HG03520 (cell line): ENCODE results near the gene IRGQ.
"Not testable (repeated sequence)": the region's sequence is repeated elsewhere in the genome, so short reads cannot be mapped to it uniquely, and the experiment has no call there.

Experiments
- ATAC-seq: cut with Tn5 transposase; IDR thresholded peaks from one replicate; pipeline ENCODE4 v1.9.1; 2021; ENCODE audit warnings: mild to moderate bottlenecking, moderate library complexity; ENCODE audit not compliant: unreplicated experiment

IRGQ gene

DNA sequence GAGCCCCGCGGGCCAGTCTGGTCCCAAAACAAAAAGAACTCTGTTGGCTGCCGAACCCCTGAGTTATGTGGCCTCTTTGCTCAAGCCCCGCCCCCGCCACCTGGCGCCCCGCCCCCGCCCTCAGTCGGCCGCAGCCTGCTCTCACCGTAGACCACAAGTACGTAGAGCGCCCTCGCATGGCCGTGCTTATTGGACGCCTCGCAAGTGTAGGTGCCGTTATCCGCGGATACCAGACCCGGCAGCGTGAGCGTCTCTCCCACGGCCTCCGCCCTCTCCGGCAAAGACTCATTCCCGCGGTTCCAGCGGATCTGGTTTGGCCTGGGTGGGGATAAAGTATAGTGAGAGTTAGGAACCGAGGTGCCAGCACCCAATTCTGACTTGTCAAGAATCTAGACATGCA lies 29.0 kb upstream of the IRGQ start:
- ATAC-seq = no peak

DNA sequence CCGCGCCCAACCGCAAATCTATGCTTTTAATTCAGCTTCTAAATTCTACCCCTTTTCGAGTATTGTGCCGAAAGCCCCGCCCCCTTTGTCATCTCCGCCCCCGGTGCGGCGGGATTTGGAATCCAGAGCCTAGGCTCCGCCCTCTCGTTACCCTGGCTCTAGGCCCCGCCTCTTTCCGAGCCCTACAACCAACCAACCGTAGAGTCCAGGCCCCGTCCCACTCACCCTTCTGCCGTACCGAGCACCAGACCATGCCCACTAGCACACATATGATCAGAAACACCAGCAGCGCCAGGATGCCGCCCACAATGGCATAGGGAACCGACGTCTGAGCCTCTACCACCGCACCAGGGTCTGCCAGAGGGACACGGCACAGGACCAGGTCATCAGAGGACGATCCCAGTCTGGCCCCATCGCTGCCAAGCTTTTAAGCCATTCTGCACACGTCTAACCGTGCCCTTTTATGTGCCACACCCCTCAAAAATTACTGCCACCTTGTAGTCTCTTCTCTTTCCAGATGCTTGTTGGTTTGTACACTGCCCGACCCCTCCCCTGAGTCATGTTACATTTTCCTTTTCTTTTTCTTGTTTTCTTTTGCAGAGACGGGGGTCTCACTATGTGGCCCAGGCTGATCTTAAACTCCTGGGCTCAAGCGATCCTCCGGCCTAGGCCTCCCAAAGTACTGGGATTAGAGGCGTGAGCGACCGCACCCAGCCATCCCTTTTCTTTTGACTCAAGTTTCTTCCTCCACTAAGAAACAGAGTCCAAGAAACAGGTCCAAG lies 28.1 kb upstream of the IRGQ start:
- no peak for ATAC-seq

DNA sequence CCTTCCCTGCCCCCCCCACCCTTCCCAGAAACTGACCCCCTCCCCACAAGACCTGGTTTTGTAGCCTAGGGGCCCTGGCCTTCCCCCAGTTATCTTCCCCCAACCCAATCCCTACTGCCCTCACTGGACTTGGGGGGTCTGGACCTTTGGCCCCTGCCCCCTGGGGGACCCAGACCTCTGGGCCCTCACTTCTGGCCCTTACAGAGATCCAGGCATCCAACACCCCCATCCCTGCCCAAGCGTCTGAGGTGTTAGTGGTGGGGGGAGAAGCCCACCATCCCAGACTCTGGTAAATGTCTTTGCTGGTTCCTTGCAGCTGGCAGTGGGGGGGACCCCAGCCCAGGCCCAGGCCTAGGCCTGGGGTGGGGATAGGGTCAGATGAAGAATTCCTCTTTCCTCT lies 27.0 kb upstream of the IRGQ start:
- no peak for ATAC-seq

DNA sequence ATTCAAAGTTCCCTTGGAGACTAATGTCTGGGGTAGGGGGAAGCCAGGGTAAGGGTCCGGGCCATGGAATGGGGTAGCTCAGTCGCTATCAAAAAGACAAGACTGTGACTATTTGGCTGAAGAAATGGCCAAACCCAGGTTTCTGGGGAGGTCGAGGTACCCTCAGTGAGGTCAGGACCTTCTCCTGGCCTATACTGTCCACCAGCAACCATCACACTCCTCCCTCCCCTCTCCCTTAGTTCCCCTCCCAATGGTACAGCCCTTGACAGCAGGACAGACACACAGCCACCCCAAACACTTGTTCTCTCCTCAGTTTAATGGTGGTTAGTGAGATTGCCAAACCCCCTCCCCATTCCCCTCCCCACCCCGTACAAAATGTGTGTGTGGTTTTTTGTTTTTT lies 26.1 kb upstream of the IRGQ start:
- ATAC-seq = no peak

DNA sequence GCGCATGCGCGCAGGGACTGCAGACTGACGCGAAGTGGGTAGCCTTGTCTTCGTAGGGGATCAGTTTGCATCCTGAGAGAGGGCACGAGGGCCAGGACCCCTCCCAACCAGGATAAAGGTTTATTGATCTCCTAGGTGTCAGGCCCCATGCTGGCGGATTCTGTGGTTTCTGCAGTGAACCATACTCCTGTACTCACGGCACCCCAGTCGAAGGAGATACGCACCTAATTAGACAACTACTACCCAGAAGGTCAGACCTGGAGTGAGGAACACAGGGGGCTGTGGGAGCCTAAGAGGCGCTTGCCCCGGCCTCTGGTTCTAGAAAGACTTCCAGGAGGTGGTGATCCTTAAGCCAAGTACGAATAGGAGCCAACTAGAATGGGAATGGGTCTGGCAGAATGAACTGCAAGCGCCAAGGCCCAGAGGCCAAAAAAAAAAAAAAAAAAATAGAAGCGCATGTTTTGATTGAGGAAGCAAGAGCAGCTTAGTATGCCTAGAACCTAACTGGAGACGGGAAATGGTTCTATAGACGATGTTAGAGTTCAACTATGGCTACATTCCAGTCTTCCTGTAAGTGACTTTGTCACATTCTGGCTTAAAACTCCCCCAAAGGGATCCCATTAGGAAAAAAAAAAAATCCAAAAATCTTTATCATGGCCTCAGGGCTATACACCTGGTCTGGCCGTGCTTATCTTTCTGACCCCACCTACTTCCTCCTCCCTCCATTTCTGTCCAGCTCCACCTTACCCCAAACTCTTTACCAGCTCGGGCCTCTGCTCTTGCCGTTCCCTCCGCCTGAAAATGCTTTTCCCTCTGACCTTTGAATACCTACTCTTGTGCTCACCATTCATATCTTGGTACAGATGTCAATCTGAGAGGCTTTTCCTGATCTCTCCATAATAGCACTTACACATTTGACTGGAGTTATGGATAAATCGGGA lies 24.4 kb upstream of the IRGQ start:
- ATAC-seq = no peak

DNA sequence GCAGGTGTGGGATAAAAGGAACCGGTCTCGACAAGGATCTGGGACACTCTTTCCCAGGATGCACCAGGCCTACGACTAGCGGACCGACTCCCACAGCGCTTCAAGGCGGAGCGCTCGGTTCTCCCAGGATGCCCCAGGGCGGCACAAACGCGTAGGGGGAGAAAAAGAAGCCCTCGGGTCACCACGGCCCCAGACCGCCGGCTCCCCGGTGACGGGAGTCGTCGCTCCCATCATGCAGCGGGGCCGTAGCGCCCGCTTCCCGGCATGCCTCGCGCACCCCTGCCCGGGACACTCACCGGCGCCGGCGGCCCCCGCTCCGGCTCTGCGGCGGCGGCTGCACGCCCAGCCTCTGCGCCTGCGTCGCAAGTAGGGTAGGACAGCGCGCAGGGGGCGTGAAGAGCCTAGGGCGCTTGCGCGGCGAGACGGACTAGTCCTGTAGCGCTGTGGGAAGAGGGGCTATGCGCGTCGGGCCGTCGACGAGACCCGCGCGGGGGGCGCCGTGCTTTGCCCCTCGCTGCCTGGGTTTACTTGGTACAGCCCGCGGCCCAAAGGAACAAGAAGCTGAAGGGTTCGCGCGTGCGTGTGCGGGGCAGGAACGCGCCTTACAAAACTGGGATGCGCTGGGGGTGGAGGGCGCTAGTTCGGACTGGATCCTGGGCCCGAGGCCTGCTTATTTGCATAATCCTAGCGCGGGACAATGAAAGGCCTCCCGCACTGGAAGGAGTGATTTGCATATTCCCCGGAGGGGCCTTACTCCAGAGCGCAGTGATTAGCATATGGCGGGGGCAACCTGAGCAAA lies 23.5 kb upstream of the IRGQ start, which contains the start of gene ZNF428:
Gene ZNF428, minus strand, starts transcription at position 368 of the 799 bp plus-strand sequence. CDS start 5,325 bp downstream, outside the sequence.
- peak; percentile 63 for ATAC-seq

DNA sequence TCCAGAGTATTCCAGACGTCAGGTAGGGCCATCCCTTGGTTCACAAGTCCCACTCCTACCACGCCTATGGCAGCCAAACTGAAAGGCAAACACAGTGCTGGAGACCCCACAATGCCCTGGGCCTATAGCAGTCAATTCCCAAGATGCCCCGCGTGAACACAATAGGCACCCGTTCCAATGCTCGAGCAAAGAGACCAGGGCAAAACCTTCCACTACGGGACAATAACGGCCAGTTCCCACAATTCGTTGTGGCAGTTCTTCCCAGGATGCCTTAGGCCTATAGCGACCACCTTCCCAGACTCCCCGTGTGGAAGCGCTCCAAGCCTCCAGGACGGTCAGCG lies 23.0 kb upstream of the IRGQ start:
- peak; percentile 16 for ATAC-seq

DNA sequence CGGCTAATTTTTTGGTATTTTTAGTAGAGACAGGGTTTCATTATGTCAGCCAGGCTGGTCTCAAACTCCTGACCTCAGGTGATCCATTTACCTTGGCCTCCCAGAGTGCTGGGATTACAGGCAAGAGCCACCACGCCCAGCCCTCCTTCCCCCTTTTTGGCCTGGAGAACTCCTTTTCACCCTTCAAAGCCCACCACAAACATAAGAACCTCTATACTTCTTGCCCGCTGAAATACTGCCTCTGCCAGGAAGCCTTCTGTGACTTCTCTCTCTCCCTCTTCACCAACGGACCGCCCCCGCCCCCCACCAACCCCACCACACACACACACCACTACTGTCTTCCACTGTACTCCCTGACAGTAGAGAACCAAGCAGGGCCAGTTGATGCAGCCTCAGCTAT lies 21.0 kb upstream of the IRGQ start:
- ATAC-seq = no peak

DNA sequence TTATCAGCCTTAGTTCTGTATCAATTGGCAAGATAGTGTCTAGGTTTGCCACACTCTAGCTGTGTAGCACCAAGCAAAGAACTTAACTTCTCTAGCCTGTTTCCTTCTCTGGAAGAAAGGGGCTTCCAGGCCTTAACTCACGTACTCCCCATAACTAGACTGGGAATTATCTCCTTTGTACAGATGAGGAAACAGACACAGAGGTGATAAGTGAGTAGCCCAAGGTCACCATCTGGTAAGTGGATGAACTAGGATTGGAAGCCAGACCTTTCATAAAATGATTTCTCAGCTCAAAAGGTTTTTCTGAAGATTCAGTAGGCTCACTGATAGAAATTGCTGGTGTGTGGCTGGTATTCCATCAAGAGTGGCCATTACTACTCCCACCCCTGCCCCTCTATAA lies 20.4 kb upstream of the IRGQ start:
- ATAC-seq = no peak

DNA sequence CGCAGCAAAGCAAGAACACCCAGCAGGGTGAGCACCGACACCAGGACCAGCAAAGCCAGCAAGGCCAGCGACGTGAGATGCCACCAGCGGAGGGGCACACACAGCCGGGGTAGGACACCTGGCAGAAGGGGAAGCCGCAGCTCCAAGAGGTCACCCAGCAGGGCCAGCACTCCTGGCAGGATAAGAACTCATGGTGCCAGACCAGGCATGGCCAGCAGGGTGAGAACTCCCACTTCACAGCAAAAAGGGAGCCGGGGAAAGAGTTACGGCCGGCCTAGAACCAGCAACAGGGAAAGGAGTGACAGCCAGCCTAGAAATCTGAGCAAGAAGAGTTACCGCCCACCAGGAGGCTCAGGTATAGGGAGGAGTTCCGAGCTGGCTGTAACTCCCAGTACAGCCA lies 16.4 kb upstream of the IRGQ start:
- no peak for ATAC-seq

DNA sequence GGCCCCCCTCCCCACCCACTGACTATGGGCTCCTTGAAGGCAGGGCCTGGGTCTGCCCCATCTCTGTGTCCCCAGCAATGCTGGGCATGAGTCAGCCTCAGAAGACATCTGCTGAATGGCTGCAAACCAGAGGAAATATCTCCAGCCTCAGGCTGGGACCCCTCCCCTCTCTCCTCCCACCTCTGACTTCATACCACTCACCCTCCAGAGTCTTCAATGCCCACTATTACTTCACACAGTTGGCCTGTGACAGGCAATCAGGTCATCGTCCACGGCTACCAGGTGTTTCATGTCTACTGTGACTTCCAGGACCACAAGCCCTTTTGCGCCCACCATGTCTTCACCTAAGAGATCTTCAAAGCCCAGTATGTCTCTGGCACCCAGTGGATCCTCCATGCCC lies 15.9 kb upstream of the IRGQ start, which contains the start of gene SRRM5:
Gene SRRM5, plus strand, starts transcription at position 301 of the 400 bp plus-strand sequence. Its CDS starts 34 bp downstream, at position 335.
- ATAC-seq = no peak

DNA sequence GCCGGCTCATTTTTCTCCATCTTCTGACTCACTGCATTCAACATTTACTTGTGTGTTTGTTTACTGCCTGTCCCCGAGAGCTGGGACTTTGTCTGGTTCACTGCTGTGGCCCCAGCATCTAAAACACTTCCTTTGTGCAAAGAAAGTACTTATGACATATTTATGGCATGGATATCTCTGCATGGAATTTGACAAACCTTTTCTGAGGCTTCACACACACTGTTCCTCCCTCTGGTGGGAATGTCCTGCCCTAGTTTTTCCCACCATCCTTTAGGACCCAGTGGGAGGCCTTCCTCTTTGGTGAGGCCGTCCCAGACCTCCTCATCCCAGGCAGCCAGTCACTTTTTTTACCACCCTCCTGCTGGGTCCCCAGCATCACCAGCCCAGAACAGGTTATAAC lies 14.6 kb upstream of the IRGQ start:
- ATAC-seq = no peak

DNA sequence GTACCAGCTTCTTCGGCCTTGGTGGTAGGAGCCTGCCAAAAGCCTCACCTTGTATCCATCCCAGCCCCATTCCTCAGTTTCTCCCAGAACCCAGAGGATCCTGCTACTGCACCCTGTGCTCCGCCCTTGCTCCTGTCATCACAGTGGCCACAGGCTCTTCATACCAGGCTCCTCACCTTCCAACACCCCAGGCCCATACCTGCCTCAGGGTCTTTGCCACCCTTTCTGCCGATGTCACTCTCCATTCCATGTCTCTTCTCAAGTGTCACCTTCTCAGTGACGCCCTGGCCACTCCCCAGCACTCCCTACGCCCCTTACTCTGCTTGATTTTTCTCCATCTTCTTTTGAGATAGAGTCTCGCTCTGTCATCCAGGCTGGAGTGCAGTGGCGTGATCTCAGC lies 13.9 kb upstream of the IRGQ start:
- no peak for ATAC-seq

DNA sequence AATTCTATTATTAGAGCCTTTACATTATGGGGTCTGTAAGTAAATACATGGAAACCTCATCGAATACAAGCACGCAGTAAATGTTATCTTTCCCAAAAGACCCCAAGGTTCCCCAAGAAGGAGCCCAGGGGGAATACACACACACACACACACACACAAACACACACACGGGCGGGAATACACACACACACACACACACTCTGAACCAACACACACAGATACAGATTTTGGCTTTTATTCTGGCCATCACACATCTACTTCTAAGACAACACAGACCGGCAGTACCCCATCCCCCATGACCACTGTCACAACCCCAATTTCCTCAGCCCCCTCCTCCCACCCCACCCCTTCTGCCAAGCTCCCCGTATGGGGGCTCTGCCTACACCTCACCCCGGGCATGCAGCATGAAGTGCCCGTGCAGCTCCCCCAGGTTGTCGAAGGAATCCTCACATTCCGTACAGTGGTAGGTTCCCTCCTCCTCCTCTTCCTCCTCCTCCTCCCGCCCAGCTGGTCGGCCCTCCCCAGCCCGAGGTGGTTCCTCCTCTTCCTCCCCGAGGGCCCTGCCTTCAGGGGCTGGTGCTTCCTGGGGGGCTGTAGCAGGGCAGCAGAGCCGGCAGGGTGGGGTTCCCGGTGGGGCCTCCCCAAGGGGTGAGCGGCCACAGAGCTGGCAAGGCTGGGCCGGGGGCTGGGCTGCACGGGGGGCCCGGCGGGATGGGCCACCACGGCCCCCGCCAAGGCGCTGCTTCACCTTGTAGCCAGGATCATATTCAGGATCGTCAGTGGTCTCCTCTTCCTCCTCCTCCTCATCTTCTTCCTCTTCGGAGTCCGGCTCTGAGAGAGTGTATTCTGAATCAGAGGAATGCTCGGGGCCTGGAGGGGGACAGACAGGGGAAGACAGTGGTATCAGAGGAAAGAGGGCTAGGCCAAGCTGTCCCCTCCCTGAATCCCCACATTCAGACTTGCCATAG lies 11.6 kb upstream of the IRGQ start:
- no peak for ATAC-seq

DNA sequence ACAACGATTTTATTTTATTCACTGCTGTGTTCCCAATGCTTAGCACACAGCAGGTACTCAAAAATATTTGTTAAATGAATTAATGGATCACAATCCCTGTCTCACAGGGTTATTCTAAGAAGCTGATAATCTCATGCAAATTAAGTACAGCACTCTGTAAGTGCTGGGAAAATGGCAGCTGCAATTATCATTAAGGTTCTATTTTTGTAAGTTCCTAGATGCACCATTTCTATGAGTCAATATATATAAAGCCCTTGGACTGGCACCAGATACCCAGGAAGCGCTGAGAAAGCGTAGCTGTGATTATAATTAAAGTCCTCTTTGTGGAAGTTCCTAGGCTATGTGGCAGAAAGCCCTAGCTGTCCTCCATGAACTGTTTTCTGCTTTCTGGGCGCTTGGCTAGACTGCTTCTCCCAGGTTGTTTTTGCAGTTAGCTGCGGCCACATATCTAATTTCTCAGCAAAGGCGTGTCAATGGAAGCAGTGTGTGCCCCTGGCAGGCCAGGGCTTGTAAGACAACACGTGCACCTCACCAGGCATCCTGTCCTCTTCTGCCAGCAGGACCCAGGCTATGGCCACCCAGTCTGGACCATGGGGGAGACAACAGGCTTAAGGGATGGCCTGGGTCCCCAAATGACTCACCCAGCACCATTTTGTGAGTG lies 10.8 kb upstream of the IRGQ start:
- no peak for ATAC-seq

DNA sequence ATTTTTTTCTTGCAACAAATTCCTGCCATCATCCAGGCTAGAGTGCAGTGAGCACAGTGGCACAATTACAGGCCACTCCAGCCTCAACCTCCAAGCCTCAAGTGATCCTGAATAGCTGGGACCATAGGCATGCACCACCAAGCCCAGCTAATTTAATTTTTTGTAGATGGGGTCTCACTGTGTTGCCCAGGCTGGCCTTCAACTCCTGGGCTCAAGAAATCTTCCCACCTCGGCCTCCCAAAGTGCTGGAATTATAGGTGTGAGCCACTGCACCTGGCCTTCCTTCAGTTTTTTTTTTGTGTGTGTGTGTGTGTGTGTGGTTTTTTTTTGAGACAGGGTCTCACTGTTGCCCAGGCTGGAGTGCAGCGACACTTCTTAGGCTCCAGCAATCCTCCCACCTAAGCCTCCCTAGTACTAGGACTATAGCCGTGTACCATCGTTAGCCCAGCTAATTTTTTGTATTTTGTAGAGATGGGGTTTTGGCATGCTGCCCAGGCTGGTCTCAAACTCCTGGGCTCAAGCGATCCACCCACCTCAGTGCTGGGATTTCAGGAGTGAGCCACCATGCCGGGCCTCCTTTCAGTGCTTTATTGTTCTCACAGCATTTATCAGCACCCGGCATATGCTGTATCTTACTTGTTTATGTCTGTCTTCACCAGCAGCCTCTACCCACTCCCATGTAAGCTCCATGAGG lies 10.1 kb upstream of the IRGQ start:
- ATAC-seq = no peak

DNA sequence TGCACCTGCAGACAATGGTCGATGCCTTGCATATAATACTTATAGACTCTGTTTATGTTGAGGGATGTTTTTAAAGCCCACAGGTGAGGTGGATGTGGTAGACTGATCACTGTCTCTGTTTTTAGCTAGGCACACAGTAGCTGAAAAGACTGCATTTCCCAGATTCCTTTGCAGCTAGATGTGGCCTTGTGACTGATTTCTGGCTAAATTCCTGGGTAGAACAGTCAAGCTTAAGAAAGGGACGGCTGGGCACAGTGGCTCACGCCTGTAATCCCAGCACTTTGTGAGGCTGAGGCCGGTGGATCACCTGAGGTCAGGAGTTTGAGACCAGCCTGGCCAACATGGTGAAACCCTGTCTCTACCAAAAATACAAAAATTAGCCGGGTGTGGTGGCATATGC lies 4.4 kb upstream of the IRGQ start:
- ATAC-seq = not testable (repeated sequence)

DNA sequence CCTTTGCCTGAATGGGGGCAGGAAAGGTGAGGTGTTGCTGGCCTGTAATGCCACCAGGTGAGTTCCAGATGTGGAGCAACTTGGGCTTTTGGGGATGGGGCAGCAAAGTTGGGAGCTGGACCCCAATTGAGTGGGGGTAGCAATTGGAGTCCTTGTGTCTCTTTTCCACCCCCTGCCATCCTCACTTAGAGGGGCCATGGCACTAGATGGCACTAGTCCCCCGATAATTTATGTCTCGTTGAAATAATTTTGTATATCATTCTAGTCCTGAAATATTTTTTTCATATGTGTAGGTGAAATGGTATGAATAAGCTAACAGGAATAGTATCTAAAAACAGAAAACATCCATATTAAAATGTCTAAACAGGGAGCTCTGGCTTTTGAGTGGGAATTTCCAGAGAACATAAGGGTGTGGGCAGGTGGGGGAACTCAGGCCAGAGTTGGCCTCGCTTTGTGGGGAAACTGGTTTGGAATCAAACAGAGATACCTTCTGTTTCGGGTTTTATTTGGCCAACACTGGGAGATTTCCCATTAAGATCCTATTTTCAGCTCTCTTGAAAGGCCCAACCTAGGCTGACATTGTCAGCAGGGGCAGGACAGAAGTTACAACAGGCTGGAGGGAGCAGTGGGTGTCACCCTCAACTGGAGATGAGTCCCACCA lies 3.8 kb upstream of the IRGQ start:
- no peak for ATAC-seq
